Peyer's patch (tissue), 4 donors: ENCODE results near the gene GAB1. TPM values are rescaled to one million over a fixed set of nuclear protein-coding genes. Genes with fewer than 3 reads are reported as not detected.

Experiments used
- DNase-seq, 3 donors: peaks; one replicate each; pipeline ENCODE4 v3.0.0-alpha.2; 2017 to 2019
- H3K27ac ChIP-seq, 4 donors: fragments of 200-600 bp; sonication (generic); one replicate each; pipeline ENCODE4 v1.5.1; 2016 to 2019
- H3K27me3 ChIP-seq, 2 donors: fragments of 200-600 bp; sonication (generic); one replicate each; pipeline ENCODE4 v1.5.1; 2019
- H3K36me3 ChIP-seq, 3 donors: fragments of 200-600 bp; sonication (generic); one replicate each; pipeline ENCODE4 v1.5.1; 2016 to 2019
- H3K4me1 ChIP-seq, 4 donors: fragments of 200-600 bp; sonication (generic); one replicate each; pipeline ENCODE4 v1.5.1; 2016 to 2019
- H3K4me3 ChIP-seq, 4 donors: fragments of 200-600 bp; sonication (generic); 1 replicate in 3 of 4; 2 replicates in 1 of 4; pipeline ENCODE4 v1.5.1; 2016 to 2019; ENCODE audit warnings: mild to moderate bottlenecking in 1 of 4
- H3K9me3 ChIP-seq, 4 donors: fragments of 200-600 bp; sonication (generic); one replicate each; pipeline ENCODE4 v1.5.1; 2016 to 2019; ENCODE audit warnings: mild to moderate bottlenecking in 1 of 4
- CTCF ChIP-seq, 6 experiments: fragments of 450-650 bp in 4 of 6; fragments of 200-600 bp in 2 of 6; sonication (generic) in 1 of 6; IDR thresholded peaks; one replicate each; pipeline ENCODE4 v1.5.1; 2017 to 2019; ENCODE audit warnings: antibody characterized with exemption in 6 of 6, mild to moderate bottlenecking in 3 of 6, moderate library complexity in 1 of 6
- POLR2A ChIP-seq, 2 donors: fragments of 450-650 bp; IDR thresholded peaks; one replicate each; pipeline ENCODE4 v1.5.1; 2017; ENCODE audit warnings: antibody characterized with exemption in 2 of 2, mild to moderate bottlenecking in 2 of 2, moderate library complexity in 2 of 2
- total RNA-seq, 4 donors: library from RNA; depleted of rRNA; stranded (reverse); fragments of >200 nt; gene quantifications; one replicate each; pipeline ENCODE4 v1.1.0, GENCODE V29; 2016

GAB1 gene
- total RNA-seq, 4 donors from 2014 or later, result 31.9 to 76.7 (median 40.5) TPM

GRCh38 chr4:143441678-143442077, 105.0 kb downstream of the GAB1 start:
- Histone ChIP-seq H3K27me3 (no peaks in the 10 kb centered on the region), H3K36me3 (peaks cover 0 to 27% (median 0%) of the 10 kb centered on the region in 3 donors), H3K9me3 (no peaks in the 10 kb centered on the region), H3K4me1 (no peaks in the 10 kb centered on the region), H3K4me3 (no peak overlapping the region), H3K27ac (no peak overlapping the region)
- DNase-seq, result no peak
- TF ChIP-seq CTCF (IDR thresholded peaks at IDR 0.05), result no peak
- TF ChIP-seq POLR2A (IDR thresholded peaks at IDR 0.05), result no peak

- no peaks in the 10 kb centered on the region for H3K9me3 ChIP-seq
- DNase-seq, result no peak
These were observed 107.1 kb downstream of the GAB1 start for GRCh38 chr4:143443728-143444127.

GRCh38 chr4:143451186-143451585, 114.5 kb downstream of the GAB1 start:
- Histone ChIP-seq H3K27me3 (no peaks in the 10 kb centered on the region), H3K27ac (no peak overlapping the region), H3K4me1 (no peaks in the 10 kb centered on the region), H3K4me3 (no peak overlapping the region), H3K9me3 (no peaks in the 10 kb centered on the region), H3K36me3 (peaks cover 0 to 10% (median 0%) of the 10 kb centered on the region in 3 donors)
- no peak for TF ChIP-seq CTCF (IDR thresholded peaks at IDR 0.05)
- TF ChIP-seq POLR2A (IDR thresholded peaks at IDR 0.05), result no peak
- no peak for DNase-seq

More at GRCh38 chr4:143443728-143444127, 107.1 kb downstream of the GAB1 start:
- H3K36me3 ChIP-seq, result peaks cover 0 to 15% (median 0%) of the 10 kb centered on the region in 3 donors
- no peak overlapping the region for H3K27ac ChIP-seq
- H3K4me1 ChIP-seq, result no peaks in the 10 kb centered on the region
- H3K27me3 ChIP-seq, result no peaks in the 10 kb centered on the region
- H3K4me3 ChIP-seq, result no peak overlapping the region
- TF ChIP-seq POLR2A (IDR thresholded peaks at IDR 0.05) (no peak), CTCF (IDR thresholded peaks at IDR 0.05) (no peak)

GRCh38 chr4:143455211-143455610, 118.5 kb downstream of the GAB1 start:
- TF ChIP-seq CTCF (IDR thresholded peaks at IDR 0.05) (no peak), POLR2A (IDR thresholded peaks at IDR 0.05) (no peak)

GRCh38 chr4:143458966-143459365, 122.3 kb downstream of the GAB1 start:
- DNase-seq, result no peak
- Histone ChIP-seq H3K27ac (no peak overlapping the region), H3K36me3 (peaks cover 0 to 47% (median 0%) of the 10 kb centered on the region in 3 donors), H3K27me3 (no peaks in the 10 kb centered on the region), H3K9me3 (no peaks in the 10 kb centered on the region), H3K4me3 (no peak overlapping the region), H3K4me1 (no peaks in the 10 kb centered on the region)
- TF ChIP-seq POLR2A (IDR thresholded peaks at IDR 0.05), result no peak
- TF ChIP-seq CTCF (IDR thresholded peaks at IDR 0.05), result no peak

More at GRCh38 chr4:143455211-143455610, 118.5 kb downstream of the GAB1 start:
- H3K4me1 ChIP-seq, result no peaks in the 10 kb centered on the region
- peaks cover 0 to 19% (median 0%) of the 10 kb centered on the region in 3 donors for H3K36me3 ChIP-seq
- H3K27ac ChIP-seq, result no peak overlapping the region
- H3K4me3 ChIP-seq, result no peak overlapping the region
- H3K27me3 ChIP-seq, result no peaks in the 10 kb centered on the region
- no peak for DNase-seq
- no peaks in the 10 kb centered on the region for H3K9me3 ChIP-seq
